ENCODE results near the gene FTMT.

DNA sequence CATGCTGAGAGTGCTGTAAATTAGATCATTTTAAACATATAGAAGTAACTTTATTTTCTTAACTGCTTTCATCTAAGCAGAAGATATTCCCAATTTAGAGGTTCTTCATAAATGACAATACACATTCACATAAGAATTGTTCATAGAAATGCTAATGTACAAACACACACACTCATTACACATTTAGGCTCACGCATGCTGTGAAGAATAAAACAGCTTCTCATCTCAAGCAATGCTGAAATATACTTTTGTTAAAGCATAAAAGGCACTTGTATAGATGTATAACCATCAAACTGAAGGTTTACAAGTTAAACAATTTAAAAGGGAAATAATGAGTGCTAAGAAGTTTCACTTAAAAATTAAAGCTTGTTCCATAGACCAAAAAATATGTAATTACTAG, 18.1 kb upstream of the FTMT start:
- TF ChIP-seq, protein P1, sequence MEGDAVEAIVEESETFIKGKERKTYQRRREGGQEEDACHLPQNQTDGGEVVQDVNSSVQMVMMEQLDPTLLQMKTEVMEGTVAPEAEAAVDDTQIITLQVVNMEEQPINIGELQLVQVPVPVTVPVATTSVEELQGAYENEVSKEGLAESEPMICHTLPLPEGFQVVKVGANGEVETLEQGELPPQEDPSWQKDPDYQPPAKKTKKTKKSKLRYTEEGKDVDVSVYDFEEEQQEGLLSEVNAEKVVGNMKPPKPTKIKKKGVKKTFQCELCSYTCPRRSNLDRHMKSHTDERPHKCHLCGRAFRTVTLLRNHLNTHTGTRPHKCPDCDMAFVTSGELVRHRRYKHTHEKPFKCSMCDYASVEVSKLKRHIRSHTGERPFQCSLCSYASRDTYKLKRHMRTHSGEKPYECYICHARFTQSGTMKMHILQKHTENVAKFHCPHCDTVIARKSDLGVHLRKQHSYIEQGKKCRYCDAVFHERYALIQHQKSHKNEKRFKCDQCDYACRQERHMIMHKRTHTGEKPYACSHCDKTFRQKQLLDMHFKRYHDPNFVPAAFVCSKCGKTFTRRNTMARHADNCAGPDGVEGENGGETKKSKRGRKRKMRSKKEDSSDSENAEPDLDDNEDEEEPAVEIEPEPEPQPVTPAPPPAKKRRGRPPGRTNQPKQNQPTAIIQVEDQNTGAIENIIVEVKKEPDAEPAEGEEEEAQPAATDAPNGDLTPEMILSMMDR (conservative IDR thresholded peaks at IDR 0.05; ENCODE audit: low read length) = no peak
- TF ChIP-seq EZH2phosphoT487 (IDR thresholded peaks at IDR 0.05; ENCODE audit: borderline replicate concordance) = no peak

Measured in Loucy (cell line).